ENCODE data around the gene EWSR1.

Gene EWSR1

GRCh38 chr22:29306175-29306834 lies 38.2 kb downstream of the EWSR1 start, which contains the start of gene GAS2L1:
GAS2L1 (plus strand) TSS chr22:29306650; CDS start chr22:29308106, 1,456 bp downstream.
- peak; percentile 33 for DNase-seq (ENCODE audit: low read depth)

- DNase-seq (ENCODE audit: low read depth) = peak; percentile 34
Measured at GRCh38 chr22:29306835-29307595, 38.9 kb downstream of the EWSR1 start.

- no peak for DNase-seq (ENCODE audit: low read depth)
Measured at GRCh38 chr22:29307596-29308147, 39.6 kb downstream of the EWSR1 start.

- no peak for DNase-seq (ENCODE audit: low read depth)
Measured at GRCh38 chr22:29308148-29308790, 40.2 kb downstream of the EWSR1 start.

- DNase-seq (ENCODE audit: low read depth) = peak; percentile 31
Measured at GRCh38 chr22:29308791-29309262, 40.8 kb downstream of the EWSR1 start.

GRCh38 chr22:29309332-29310064 lies 41.4 kb downstream of the EWSR1 start:
- DNase-seq (ENCODE audit: low read depth) = no peak

GRCh38 chr22:29310065-29310862 lies 42.2 kb downstream of the EWSR1 start:
- DNase-seq (ENCODE audit: low read depth) = no peak

- peak; percentile 69 for DNase-seq (ENCODE audit: low read depth)
Measured at GRCh38 chr22:29310863-29311339, 42.8 kb downstream of the EWSR1 start.

GRCh38 chr22:29311464-29312217 lies 43.6 kb downstream of the EWSR1 start:
- DNase-seq (ENCODE audit: low read depth) = no peak

- DNase-seq (ENCODE audit: low read depth) = no peak
Measured at GRCh38 chr22:29312218-29313125, 44.4 kb downstream of the EWSR1 start.

GRCh38 chr22:29313126-29313575 lies 45.1 kb downstream of the EWSR1 start:
- DNase-seq (ENCODE audit: low read depth) = peak; percentile 55

GRCh38 chr22:29313576-29314466 lies 45.8 kb downstream of the EWSR1 start:
- no peak for DNase-seq (ENCODE audit: low read depth)

- DNase-seq (ENCODE audit: low read depth) = no peak
Measured at GRCh38 chr22:29314537-29315285, 46.6 kb downstream of the EWSR1 start.

- DNase-seq (ENCODE audit: low read depth) = no peak
Measured at GRCh38 chr22:29315286-29316140, 47.4 kb downstream of the EWSR1 start, which contains the start of gene RASL10A. RASL10A (minus strand) TSS chr22:29315697; CDS start chr22:29315246, 451 bp downstream.

- DNase-seq (ENCODE audit: low read depth) = no peak
Measured at GRCh38 chr22:29316141-29316828, 48.2 kb downstream of the EWSR1 start.

Data from activated T-cell treated with anti-CD3 and anti-CD28 coated beads for 48 hours (primary cell).